Spinal cord (tissue), 10 donors: ENCODE data around the gene PTPRK. TPM values are rescaled to one million over a fixed set of nuclear protein-coding genes. Genes with fewer than 3 reads are reported as not detected.
A peak's percentile ranks its signal among the peaks of the same experiment; 100 is the strongest.

Experiments used
- DNase-seq, 6 donors: peaks; one replicate each; pipeline versions ENCODE4 v3.0.0 to v3.0.0-alpha.2; 2013 to 2015; ENCODE audit warnings: low spot score in 6 of 6, low read depth in 4 of 6
- H3K27ac ChIP-seq: one replicate; pipeline ENCODE4 v1.5.1; 2013; ENCODE audit warnings: low read depth, low read length, control low read depth
- H3K27me3 ChIP-seq: one replicate; pipeline ENCODE4 v1.6.1; 2013; ENCODE audit warnings: low read length; ENCODE audit not compliant: control insufficient read depth, insufficient read depth
- H3K36me3 ChIP-seq: one replicate; pipeline ENCODE4 v1.6.1; 2013; ENCODE audit warnings: low read length; ENCODE audit not compliant: control insufficient read depth, insufficient read depth
- H3K4me1 ChIP-seq: one replicate; pipeline ENCODE4 v1.6.1; 2013; ENCODE audit warnings: low read length; ENCODE audit not compliant: control insufficient read depth, insufficient read depth
- H3K4me3 ChIP-seq: one replicate; pipeline ENCODE4 v1.5.1; 2013; ENCODE audit warnings: low read depth, low read length, control low read depth
- H3K9me3 ChIP-seq: one replicate; pipeline ENCODE4 v1.6.1; 2013; ENCODE audit warnings: low read length; ENCODE audit not compliant: control insufficient read depth, insufficient read depth
- WGBS: methylation state at CpG from one replicate; pipeline ENCODE4 v1.1.5; 2013; ENCODE audit warnings: missing lambda C conversion rate; ENCODE audit not compliant: insufficient coverage; 5-methylcytosine and 5-hydroxymethylcytosine counted together
- polyA plus RNA-seq, 2 donors: library from polyadenylated mRNA; unstranded; fragments of 120-200 nt; gene quantifications; one replicate each; pipeline ENCODE4 v1.2.1, GENCODE V29; 2013; ENCODE audit not compliant: insufficient read length in 2 of 2
- total RNA-seq, 2 donors: library from RNA; depleted of rRNA in 1 of 2; stranded (reverse); fragments of 120-200 nt in 1 of 2; fragments of >200 nt in 1 of 2; gene quantifications; one replicate each; pipeline versions ENCODE4 v1.2.3 to v1.2.4, GENCODE V29; 2013 to 2014
- donor health status: healthy.

The PTPRK gene
- total and polyA plus RNA-seq, 4 donors = 28.4 to 63.4 (median 34.1) TPM

DNA sequence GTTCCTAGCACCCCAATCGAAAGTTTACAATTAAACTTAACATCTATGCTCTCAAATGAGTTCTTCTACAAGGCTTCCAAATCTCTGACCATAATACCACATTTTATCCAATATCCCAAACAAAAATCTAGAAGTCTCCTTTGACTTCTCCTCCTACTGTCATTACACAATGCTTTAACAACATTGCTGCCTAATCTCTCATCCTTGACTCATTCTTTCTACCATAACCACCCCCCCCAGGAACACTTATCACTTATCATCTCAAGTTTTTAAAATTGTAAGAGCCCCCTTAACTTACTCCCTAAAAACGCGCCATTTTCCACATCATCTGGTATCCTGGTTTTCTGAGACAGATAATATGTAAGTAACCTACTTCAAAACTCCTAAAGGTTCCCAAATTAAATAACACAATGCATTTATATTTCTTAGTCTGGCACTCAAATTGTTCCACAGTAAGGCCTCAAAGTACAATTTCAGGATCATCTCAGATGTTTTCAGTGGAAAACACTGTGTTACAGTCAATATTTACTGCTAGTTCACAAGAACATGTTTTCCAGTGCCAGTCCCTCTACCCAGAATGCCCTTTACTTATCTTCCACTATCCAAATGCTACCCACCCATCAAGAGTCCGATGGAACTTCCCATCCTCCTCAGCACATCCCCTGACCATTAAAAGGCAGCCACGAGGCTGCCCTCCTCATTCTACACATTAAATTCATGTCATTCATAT is 311.4 kb downstream of the PTPRK start:
- no peak overlapping the region for H3K4me3 ChIP-seq
- H3K9me3 ChIP-seq = no peaks in the 10 kb centered on the region
- no peak overlapping the region for H3K27ac ChIP-seq
- H3K27me3 ChIP-seq = no peaks in the 10 kb centered on the region
- DNase-seq = no peak
- no peaks in the 10 kb centered on the region for H3K36me3 ChIP-seq
- WGBS = 100% methylated on average over 2 of the region's 5 CpGs
- no peaks in the 10 kb centered on the region for H3K4me1 ChIP-seq

DNA sequence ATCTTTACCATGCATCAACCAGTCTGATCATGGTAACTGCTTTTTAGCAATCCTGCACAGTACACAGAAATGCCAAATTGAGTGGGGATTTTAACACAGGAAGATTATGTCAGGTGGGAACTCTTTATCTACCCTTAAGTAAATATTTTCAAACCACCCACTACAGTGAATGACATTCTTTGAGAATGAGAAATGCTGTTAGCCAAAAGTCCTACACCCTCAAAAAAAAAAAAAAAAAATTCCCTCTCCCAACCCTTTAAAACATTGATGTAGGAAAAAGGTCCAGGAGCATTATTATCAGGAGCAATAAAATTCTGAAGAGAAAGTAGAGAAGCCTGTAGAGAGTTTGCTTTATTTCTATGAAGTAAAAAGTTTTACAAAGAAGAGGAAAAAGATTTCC is 312.3 kb downstream of the PTPRK start:
- no peaks in the 10 kb centered on the region for H3K4me1 ChIP-seq
- H3K27ac ChIP-seq = no peak overlapping the region
- no peaks in the 10 kb centered on the region for H3K9me3 ChIP-seq
- DNase-seq = no peak
- H3K4me3 ChIP-seq = no peak overlapping the region
- H3K36me3 ChIP-seq = no peaks in the 10 kb centered on the region
- no peaks in the 10 kb centered on the region for H3K27me3 ChIP-seq

DNA sequence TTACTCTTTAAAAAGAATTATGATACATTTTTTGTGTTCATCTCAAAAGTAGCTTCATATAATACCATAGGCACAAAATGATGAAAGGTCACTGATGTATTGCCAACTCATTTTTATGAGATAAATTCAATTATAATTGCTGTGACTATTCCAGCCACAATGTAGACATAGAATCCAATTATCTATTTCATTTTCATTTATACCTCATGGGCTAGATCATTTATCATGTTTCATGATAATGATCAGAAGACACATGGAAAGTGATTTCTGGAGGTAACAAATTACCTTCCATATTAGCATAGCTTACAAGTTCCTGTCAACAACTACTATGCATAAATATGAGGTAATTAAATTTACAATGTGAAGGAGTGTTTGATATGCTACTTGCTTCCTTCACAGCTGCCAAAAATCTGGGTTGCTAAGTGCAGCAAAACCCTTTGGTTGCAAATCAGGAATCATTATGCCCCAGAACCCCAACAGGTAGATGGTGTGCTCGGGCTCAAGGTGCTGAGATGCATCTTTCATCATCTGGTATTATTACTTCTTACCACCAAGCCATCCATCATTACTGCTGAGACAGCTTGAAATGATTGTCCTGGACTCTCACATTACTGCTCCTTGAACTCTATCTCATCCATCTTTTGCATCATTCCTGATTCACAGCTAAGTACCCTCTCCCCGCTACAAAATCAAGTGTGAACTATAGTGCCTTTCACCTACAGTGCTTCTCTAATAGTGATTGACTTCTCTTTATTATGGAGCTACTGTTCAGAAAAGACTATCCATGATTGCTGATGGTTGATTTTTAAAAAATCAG is 313.6 kb downstream of the PTPRK start:
- Histone ChIP-seq H3K27ac (no peak overlapping the region), H3K4me3 (no peak overlapping the region), H3K9me3 (no peaks in the 10 kb centered on the region), H3K4me1 (no peaks in the 10 kb centered on the region), H3K27me3 (no peaks in the 10 kb centered on the region), H3K36me3 (no peaks in the 10 kb centered on the region)
- 88% methylated on average over 1 of the region's 2 CpGs for WGBS
- peak in 1 of 6 donors; percentile 50 for DNase-seq

DNA sequence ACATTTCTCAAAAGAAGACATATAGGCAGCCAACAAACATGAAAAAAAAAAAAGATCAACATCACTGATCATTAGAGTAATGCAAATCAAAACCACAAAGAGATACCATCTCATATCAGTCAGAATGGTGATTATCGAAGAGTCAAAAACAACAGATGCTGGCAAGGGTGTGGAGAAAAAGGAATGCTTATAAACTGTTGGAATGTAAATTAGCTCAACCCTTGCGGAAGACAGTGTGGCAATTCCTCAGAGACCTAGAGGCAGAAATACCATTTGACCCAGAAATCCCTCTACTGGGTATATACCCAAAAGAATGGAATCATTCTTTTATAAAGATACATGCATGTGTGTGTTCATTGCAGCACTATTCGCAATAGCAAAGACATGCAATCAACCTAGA is 315.8 kb downstream of the PTPRK start:
- no peaks in the 10 kb centered on the region for H3K27me3 ChIP-seq
- H3K4me1 ChIP-seq = no peaks in the 10 kb centered on the region
- no peaks in the 10 kb centered on the region for H3K9me3 ChIP-seq
- no peak overlapping the region for H3K27ac ChIP-seq
- WGBS = no CpG with 5 or more reads among the region's 3 CpGs
- H3K36me3 ChIP-seq = no peaks in the 10 kb centered on the region
- H3K4me3 ChIP-seq = no peak overlapping the region
- DNase-seq = no peak

DNA sequence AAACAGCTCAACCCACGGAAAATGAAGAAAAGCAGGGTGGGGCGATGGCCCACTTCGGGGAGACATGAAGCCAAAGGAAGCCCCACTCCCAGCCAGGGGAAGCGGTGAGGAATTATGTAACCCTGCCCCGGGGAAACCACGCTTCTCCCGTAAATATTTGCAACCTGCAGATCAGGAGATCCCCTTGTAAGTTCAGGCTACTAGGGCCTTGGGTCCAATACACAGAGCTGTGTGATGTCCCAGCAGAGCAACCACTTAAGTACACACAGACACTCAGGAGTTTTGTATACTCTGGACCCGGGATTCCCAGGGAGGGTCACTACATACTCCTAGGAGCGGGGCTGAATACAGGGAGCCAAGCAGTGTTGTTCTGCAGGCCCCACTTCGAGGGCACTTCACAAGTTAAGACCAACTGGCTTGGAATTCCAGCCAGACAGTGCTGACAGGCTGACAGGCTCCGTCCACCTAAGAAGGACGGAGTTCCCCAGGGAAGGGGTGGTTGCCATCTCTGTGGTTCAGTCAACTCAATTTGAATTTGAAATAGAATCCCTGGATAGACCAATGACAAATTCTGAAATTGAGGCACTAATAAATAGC is 318.1 kb downstream of the PTPRK start:
- Histone ChIP-seq H3K27me3 (no peaks in the 10 kb centered on the region), H3K9me3 (no peaks in the 10 kb centered on the region), H3K27ac (no peak overlapping the region), H3K36me3 (no peaks in the 10 kb centered on the region), H3K4me3 (no peak overlapping the region), H3K4me1 (no peaks in the 10 kb centered on the region)
- 98% methylated on average over 11 of the region's 12 CpGs for WGBS
- DNase-seq = no peak

DNA sequence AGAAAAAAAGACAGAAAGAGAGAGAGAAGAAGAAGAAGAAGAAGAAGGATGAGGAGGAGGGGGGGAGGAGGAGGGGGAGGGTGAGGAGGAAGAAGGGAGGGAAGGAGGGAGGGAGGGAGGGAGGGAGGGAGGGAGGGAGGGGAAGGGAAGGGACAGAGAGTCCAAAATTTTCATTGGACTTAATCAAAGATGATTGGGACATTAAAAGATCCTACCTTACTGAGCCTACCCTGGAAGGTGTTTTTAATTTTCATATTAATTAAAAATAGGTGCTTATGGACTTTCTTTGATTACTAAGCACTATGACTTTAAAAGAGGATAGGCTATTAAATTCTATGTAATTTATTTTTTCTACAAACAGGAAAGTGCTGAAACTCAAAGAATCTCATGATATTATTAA is 319.6 kb downstream of the PTPRK start:
- DNase-seq = no peak
- Histone ChIP-seq H3K4me1 (no peaks in the 10 kb centered on the region), H3K27me3 (no peaks in the 10 kb centered on the region), H3K9me3 (no peaks in the 10 kb centered on the region), H3K36me3 (no peaks in the 10 kb centered on the region), H3K4me3 (no peak overlapping the region), H3K27ac (no peak overlapping the region)

DNA sequence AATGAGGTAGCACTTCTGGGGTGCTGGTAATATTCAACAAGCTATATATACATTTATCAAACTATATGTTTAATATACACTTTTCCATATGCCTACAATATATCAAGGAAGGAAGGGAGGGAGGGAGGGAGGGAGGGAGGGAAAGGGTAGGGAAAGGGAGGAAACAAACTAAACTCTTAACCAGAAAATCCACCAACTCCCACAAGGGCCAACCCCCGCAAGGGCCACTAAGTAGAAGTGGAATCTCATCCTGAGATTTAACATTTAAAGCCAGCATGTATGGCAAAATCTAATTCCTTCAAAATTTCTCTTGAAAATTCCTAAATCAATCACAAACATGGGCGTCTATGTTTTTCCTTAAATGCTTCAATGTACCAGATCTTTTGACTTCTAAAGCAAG is 320.9 kb downstream of the PTPRK start:
- no peak for DNase-seq
- Histone ChIP-seq H3K27me3 (no peaks in the 10 kb centered on the region), H3K9me3 (no peaks in the 10 kb centered on the region), H3K4me1 (no peaks in the 10 kb centered on the region), H3K27ac (no peak overlapping the region), H3K36me3 (no peaks in the 10 kb centered on the region), H3K4me3 (no peak overlapping the region)
- WGBS = 100% methylated on average over 1 of the region's 2 CpGs

DNA sequence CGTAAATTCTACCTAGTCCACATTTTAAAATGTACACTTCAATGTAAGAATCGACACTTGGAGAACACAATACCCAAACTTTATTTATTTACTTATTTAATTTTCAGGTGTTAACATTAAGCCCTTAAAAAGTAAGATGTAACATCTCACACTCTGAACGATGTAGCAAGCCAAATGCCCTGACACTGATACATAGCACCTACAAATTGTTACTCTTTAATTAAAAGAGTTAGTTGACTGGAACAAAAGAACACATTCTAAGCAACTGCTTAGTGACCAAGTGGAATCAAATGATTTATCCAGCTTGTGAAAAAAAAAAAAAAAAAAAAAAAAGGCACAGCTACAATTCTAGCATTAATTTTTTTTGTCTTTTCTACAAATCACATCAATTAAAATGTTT is 327.4 kb downstream of the PTPRK start:
- H3K36me3 ChIP-seq = no peaks in the 10 kb centered on the region
- H3K27me3 ChIP-seq = no peaks in the 10 kb centered on the region
- no peaks in the 10 kb centered on the region for H3K9me3 ChIP-seq
- no peak overlapping the region for H3K27ac ChIP-seq
- DNase-seq = no peak
- H3K4me3 ChIP-seq = no peak overlapping the region
- no CpG with 5 or more reads among the region's 3 CpGs for WGBS
- H3K4me1 ChIP-seq = no peaks in the 10 kb centered on the region

DNA sequence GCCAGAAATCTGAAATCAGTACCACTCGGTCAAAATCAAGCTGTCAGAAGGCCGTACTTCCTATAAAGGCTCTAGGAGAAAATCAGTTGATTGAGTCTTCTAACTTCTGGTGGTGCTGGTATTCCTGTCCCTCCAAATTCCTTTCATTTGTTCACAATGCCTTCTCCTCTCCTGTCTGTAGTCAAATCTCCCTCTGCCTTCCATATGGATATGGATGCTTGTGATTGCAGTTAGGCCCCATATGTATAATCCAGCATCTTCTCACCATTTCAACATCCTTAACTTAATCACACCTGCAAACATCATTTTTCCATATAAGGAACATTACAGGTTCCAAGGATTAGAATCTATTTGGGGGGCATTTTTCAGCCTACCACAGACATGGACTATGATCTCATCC is 331.7 kb downstream of the PTPRK start:
- no peak overlapping the region for H3K4me3 ChIP-seq

DNA sequence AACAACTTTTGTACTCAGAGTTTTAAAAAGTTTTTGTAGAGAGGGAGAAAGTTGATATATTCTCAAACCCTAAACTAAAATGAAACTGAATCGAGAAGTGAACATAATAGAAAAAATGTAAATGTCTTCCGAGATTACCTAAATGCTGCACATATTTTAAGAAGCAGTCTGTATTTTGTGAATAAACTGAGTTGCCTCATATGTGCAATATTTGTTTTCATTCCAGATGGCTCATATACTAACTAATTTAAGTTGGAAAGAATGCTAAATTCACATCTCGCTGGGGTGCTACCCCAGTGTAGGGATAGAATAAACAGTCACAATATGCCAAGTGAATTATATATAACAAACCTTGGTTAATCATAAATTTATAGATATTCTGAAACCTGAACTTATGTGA is 333.7 kb downstream of the PTPRK start:
- H3K36me3 ChIP-seq = no peaks in the 10 kb centered on the region
- H3K4me1 ChIP-seq = no peaks in the 10 kb centered on the region
- H3K27me3 ChIP-seq = no peaks in the 10 kb centered on the region
- DNase-seq = peak in 1 of 6 donors; percentile 22
- H3K9me3 ChIP-seq = no peaks in the 10 kb centered on the region
- WGBS = no CpG with 5 or more reads among the region's 3 CpGs
- H3K27ac ChIP-seq = no peak overlapping the region
- H3K4me3 ChIP-seq = no peak overlapping the region

More for the DNA sequence above, 331.7 kb downstream of the PTPRK start:
- Histone ChIP-seq H3K4me1 (no peaks in the 10 kb centered on the region), H3K27me3 (no peaks in the 10 kb centered on the region), H3K36me3 (no peaks in the 10 kb centered on the region), H3K9me3 (no peaks in the 10 kb centered on the region), H3K27ac (no peak overlapping the region)
- no peak for DNase-seq
- WGBS = 80% methylated on average over 1 of the region's 2 CpGs
